GM12878 (cell line): Measurements from ENCODE around the gene SPHK1.

Source experiments
- CREM ChIP-seq: IDR thresholded peaks from 2 replicates; pipeline ENCODE4 v1.6.1; 2014; ENCODE audit warnings: antibody characterized with exemption, low read depth
- EED ChIP-seq: sonication (generic); IDR thresholded peaks from 2 replicates; pipeline ENCODE4 v1.6.1; 2016; ENCODE audit warnings: antibody characterized with exemption, low read depth
- FOXK2 ChIP-seq: fragments of 450-650 bp; IDR thresholded peaks from 2 replicates; pipeline ENCODE4 v1.6.1; 2017; ENCODE audit warnings: mild to moderate bottlenecking, moderate library complexity
- JUND ChIP-seq: IDR thresholded peaks from 2 replicates; pipeline ENCODE4 v1.6.1; 2012; ENCODE audit warnings: low read depth, mild to moderate bottlenecking, low read length, improper control_type of control experiment, moderate library complexity
- POLR2A ChIP-seq: IDR thresholded peaks from 2 replicates; pipeline ENCODE4 v1.6.1; 2011; ENCODE audit warnings: low read depth, mild to moderate bottlenecking, low read length
- POLR2AphosphoS5 ChIP-seq: IDR thresholded peaks from 2 replicates; pipeline ENCODE4 v1.6.1; 2011; ENCODE audit warnings: mild to moderate bottlenecking, low read length, inconsistent platforms
- RAD21 ChIP-seq: IDR thresholded peaks from 2 replicates; pipeline ENCODE4 v1.6.1; 2011; ENCODE audit warnings: mild to moderate bottlenecking, low read depth, low read length, moderate library complexity; ENCODE audit not compliant: insufficient read depth
- ZZZ3 ChIP-seq: IDR thresholded peaks from 2 replicates; pipeline ENCODE4 v1.6.1; 2011; ENCODE audit warnings: low read depth; ENCODE audit not compliant: control insufficient read depth, insufficient read length
- TF ChIP-seq, protein P1 (sequence below), 3 experiments: IDR thresholded peaks in 2 of 3; conservative IDR thresholded peaks in 1 of 3; 2 replicates each; pipeline ENCODE4 v1.5.1; 2011; ENCODE audit warnings: low read depth in 3 of 3, low read length in 3 of 3, mild to moderate bottlenecking in 3 of 3, control low read depth in 2 of 3, moderate library complexity in 2 of 3, inconsistent platforms in 1 of 3, mixed read lengths in 1 of 3; ENCODE audit not compliant: control insufficient read depth in 2 of 3, insufficient read depth in 1 of 3; ENCODE audit errors: extremely low read depth in 1 of 3
- TF ChIP-seq, protein P2 (sequence below): IDR thresholded peaks from 2 replicates; pipeline ENCODE4 v1.6.1; 2011; ENCODE audit warnings: low read depth, mild to moderate bottlenecking, low read length, moderate library complexity, borderline replicate concordance; ENCODE audit errors: extremely low read depth
- TF ChIP-seq, protein P3 (sequence below): IDR thresholded peaks from 2 replicates; pipeline ENCODE4 v1.6.1; 2012; ENCODE audit warnings: low read depth, low read length, improper control_type of control experiment

DNA sequence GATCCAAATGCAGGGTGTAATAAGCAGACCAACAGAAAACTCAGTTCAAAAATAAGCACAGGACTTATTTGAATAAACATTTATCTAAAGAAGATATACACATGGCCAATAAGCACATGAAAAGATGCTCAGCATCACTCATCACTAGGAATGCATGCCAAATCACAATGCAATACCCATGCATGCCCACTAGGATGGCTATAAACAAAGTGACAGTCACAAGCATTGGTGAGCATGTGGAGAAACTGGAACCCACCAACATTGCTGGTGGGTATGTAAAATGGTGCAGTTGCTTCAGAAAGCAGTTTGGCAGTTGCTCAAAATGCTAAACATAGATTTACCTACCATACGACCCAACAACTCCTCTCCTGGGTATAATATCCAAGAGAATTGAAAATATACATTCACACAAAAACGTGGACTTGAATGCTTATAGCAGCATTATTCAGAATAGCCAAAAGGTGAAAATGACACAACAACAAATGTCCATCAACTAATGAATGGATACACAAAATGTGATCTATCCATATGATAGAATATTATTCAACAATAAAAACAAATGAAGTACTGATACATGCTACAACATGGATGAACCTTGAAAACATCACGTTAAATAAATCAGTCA, 48.4 kb downstream of the SPHK1 start:
- TF ChIP-seq RAD21 (no peak), POLR2A (no peak), FOXK2 (no peak), ZZZ3 (no peak), JUND (no peak), POLR2AphosphoS5 (no peak), EED (no peak), CREM (peak; percentile 36; the same call in 1 of the 2 replicates)
- TF ChIP-seq, protein P1, sequence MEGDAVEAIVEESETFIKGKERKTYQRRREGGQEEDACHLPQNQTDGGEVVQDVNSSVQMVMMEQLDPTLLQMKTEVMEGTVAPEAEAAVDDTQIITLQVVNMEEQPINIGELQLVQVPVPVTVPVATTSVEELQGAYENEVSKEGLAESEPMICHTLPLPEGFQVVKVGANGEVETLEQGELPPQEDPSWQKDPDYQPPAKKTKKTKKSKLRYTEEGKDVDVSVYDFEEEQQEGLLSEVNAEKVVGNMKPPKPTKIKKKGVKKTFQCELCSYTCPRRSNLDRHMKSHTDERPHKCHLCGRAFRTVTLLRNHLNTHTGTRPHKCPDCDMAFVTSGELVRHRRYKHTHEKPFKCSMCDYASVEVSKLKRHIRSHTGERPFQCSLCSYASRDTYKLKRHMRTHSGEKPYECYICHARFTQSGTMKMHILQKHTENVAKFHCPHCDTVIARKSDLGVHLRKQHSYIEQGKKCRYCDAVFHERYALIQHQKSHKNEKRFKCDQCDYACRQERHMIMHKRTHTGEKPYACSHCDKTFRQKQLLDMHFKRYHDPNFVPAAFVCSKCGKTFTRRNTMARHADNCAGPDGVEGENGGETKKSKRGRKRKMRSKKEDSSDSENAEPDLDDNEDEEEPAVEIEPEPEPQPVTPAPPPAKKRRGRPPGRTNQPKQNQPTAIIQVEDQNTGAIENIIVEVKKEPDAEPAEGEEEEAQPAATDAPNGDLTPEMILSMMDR (IDR thresholded peaks at IDR 0.05 in 2 of 3, conservative IDR thresholded peaks at IDR 0.05 in 1 of 3; ENCODE audit: control insufficient read depth in 2 of 3, extremely low read depth in 1 of 3, insufficient read depth in 1 of 3, low read depth in 3 of 3, low read length in 3 of 3), result peak in 2 of 3 experiments; percentile 49 to 50; a peak in 3 of 6 replicates
- TF ChIP-seq, protein P2, sequence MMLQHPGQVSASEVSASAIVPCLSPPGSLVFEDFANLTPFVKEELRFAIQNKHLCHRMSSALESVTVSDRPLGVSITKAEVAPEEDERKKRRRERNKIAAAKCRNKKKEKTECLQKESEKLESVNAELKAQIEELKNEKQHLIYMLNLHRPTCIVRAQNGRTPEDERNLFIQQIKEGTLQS, result no peak
- TF ChIP-seq, protein P3, sequence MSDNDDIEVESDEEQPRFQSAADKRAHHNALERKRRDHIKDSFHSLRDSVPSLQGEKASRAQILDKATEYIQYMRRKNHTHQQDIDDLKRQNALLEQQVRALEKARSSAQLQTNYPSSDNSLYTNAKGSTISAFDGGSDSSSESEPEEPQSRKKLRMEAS, result no peak
